ENCODE measurements around the gene TRPM4.
"Not testable (repeated sequence)": the region's sequence is repeated elsewhere in the genome, so short reads cannot be mapped to it uniquely, and the experiment has no call there.

Gene TRPM4

GRCh38 chr19:49152119-49152550 lies 5.5 kb upstream of the TRPM4 start:
- no peak for DNase-seq

- no peak for DNase-seq
These were observed 4.3 kb upstream of the TRPM4 start for GRCh38 chr19:49153167-49153809.

- no peak for DNase-seq
These were observed 3.3 kb upstream of the TRPM4 start for GRCh38 chr19:49154279-49154678.

- no peak for DNase-seq
These were observed 2.4 kb upstream of the TRPM4 start, which contains the start of gene HRC for GRCh38 chr19:49155005-49155819. HRC (minus strand) TSS chr19:49155396; CDS start chr19:49155237, 159 bp downstream.

- DNase-seq, result no peak
These were observed 1.7 kb upstream of the TRPM4 start for GRCh38 chr19:49155820-49156346.

GRCh38 chr19:49160450-49161189 lies 3.0 kb downstream of the TRPM4 start:
- DNase-seq, result no peak

GRCh38 chr19:49161987-49162386 lies 4.4 kb downstream of the TRPM4 start:
- no peak for DNase-seq

GRCh38 chr19:49165111-49165750 lies 7.6 kb downstream of the TRPM4 start:
- DNase-seq, result no peak

GRCh38 chr19:49165865-49166301 lies 8.3 kb downstream of the TRPM4 start:
- DNase-seq, result no peak

- DNase-seq, result no peak
These were observed 10.3 kb downstream of the TRPM4 start for GRCh38 chr19:49167857-49168409.

- DNase-seq, result no peak
These were observed 10.8 kb downstream of the TRPM4 start for GRCh38 chr19:49168421-49168820.

GRCh38 chr19:49173198-49173597 lies 15.6 kb downstream of the TRPM4 start:
- DNase-seq, result no peak

- no peak for DNase-seq
These were observed 23.1 kb downstream of the TRPM4 start for GRCh38 chr19:49180659-49181058.

GRCh38 chr19:49182010-49182847 lies 24.6 kb downstream of the TRPM4 start:
- DNase-seq, result not testable (repeated sequence)

GRCh38 chr19:49182848-49183375 lies 25.3 kb downstream of the TRPM4 start:
- DNase-seq, result no peak

- no peak for DNase-seq
These were observed 28.5 kb downstream of the TRPM4 start for GRCh38 chr19:49186108-49186507.

- no peak for DNase-seq
These were observed 31.1 kb downstream of the TRPM4 start for GRCh38 chr19:49188626-49189200.

GRCh38 chr19:49189259-49189658 lies 31.7 kb downstream of the TRPM4 start:
- no peak for DNase-seq

- DNase-seq, result no peak
These were observed 33.2 kb downstream of the TRPM4 start for GRCh38 chr19:49190781-49191180.

GRCh38 chr19:49193822-49194394 lies 36.3 kb downstream of the TRPM4 start:
- no peak for DNase-seq
